ENCODE measurements around the gene PTPRD.

Gene PTPRD

GRCh38 chr9:8534828-8535227 lies 2078.0 kb downstream of the PTPRD start:
- DNase-seq, result no peak

GRCh38 chr9:8533681-8534080 lies 2079.1 kb downstream of the PTPRD start:
- no peak for DNase-seq

- no peak for DNase-seq
These were observed 2080.9 kb downstream of the PTPRD start for GRCh38 chr9:8531826-8532415.

- no peak for DNase-seq
These were observed 2091.7 kb downstream of the PTPRD start for GRCh38 chr9:8521112-8521511.

GRCh38 chr9:8515748-8516147 lies 2097.1 kb downstream of the PTPRD start:
- no peak for DNase-seq

GRCh38 chr9:8514760-8515159 lies 2098.0 kb downstream of the PTPRD start:
- no peak for DNase-seq

- DNase-seq, result no peak
These were observed 2104.0 kb downstream of the PTPRD start for GRCh38 chr9:8508671-8509290.

- no peak for DNase-seq
These were observed 2118.2 kb downstream of the PTPRD start for GRCh38 chr9:8494571-8494970.

- DNase-seq, result no peak
These were observed 2120.1 kb downstream of the PTPRD start for GRCh38 chr9:8492679-8493078.

- no peak for DNase-seq
These were observed 2120.8 kb downstream of the PTPRD start for GRCh38 chr9:8492024-8492423.

GRCh38 chr9:8491563-8491962 lies 2121.2 kb downstream of the PTPRD start:
- no peak for DNase-seq

- no peak for DNase-seq
These were observed 2123.0 kb downstream of the PTPRD start for GRCh38 chr9:8489835-8490234.

- peak; percentile 55 for DNase-seq
These were observed 2126.7 kb downstream of the PTPRD start for GRCh38 chr9:8486095-8486494.

- no peak for DNase-seq
These were observed 2128.1 kb downstream of the PTPRD start for GRCh38 chr9:8484597-8485191.

GRCh38 chr9:8477450-8477849 lies 2135.4 kb downstream of the PTPRD start:
- no peak for DNase-seq

GRCh38 chr9:8474937-8475336 lies 2137.9 kb downstream of the PTPRD start:
- DNase-seq, result no peak

GRCh38 chr9:8473244-8474020 lies 2139.4 kb downstream of the PTPRD start:
- DNase-seq, result no peak

- DNase-seq, result no peak
These were observed 2144.7 kb downstream of the PTPRD start for GRCh38 chr9:8468045-8468637.

- no peak for DNase-seq
These were observed 2155.0 kb downstream of the PTPRD start for GRCh38 chr9:8457816-8458215.

GRCh38 chr9:8457055-8457454 lies 2155.7 kb downstream of the PTPRD start:
- DNase-seq, result no peak

GRCh38 chr9:8456344-8456743 lies 2156.5 kb downstream of the PTPRD start:
- DNase-seq, result no peak

- DNase-seq, result no peak
These were observed 2161.8 kb downstream of the PTPRD start for GRCh38 chr9:8450810-8451545.

- DNase-seq, result no peak
These were observed 2164.6 kb downstream of the PTPRD start for GRCh38 chr9:8448226-8448625.

Data from NCI-H446 treated with DMSO at 0.1 percent for 48 hours (cell line).